ENCODE measurements around the gene RSRC1.
"Not testable (repeated sequence)": the region's sequence is repeated elsewhere in the genome, so short reads cannot be mapped to it uniquely, and the experiment has no call there.

RSRC1 gene

DNA sequence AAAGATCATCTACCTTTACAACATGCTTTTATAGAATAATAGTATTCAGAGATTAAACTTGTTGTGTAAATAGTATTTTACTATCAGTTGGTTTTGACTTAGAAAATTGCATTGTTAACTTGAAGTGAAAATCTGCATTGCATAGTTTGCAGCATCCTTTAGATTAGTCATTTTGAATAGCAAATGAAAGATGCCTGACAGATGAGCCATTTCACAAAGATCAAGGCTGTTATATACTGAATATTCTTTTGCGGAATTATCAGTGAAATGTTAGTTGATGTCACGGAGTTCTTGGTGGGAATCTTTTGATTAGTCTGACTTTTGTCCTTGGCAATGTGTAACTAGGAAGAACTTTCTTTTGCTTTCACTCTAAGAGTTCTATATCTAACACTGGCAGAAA lies 24.5 kb downstream of the RSRC1 start:
- no peak for DNase-seq

GRCh38 chr3:158140396-158140795 lies 30.5 kb downstream of the RSRC1 start:
- DNase-seq, result no peak

- DNase-seq, result no peak
Measured at GRCh38 chr3:158148218-158148617, 38.3 kb downstream of the RSRC1 start.

- no peak for DNase-seq
Measured at GRCh38 chr3:158152186-158152585, 42.3 kb downstream of the RSRC1 start.

DNA sequence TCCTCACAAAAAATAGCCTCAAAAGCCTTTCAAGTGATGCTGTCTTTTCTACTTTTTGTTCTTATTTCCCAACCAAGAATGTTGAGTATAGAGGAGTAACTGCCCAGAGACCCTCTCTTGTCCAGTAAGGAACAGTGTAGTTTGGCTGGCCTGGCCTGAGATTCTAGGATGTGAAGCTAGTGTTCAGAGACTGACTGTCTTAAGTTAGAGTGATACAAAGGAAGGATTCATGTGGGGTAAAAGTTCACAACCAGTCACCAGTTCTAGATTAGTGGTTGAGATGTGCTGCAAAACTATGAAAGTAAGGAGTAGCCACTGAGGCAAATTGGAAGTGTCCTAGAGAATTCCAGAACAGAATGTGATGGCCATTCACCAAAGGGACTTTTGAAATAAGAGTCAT lies 49.1 kb downstream of the RSRC1 start:
- no peak for DNase-seq

- no peak for DNase-seq
Measured at GRCh38 chr3:158159714-158160113, 49.8 kb downstream of the RSRC1 start.

DNA sequence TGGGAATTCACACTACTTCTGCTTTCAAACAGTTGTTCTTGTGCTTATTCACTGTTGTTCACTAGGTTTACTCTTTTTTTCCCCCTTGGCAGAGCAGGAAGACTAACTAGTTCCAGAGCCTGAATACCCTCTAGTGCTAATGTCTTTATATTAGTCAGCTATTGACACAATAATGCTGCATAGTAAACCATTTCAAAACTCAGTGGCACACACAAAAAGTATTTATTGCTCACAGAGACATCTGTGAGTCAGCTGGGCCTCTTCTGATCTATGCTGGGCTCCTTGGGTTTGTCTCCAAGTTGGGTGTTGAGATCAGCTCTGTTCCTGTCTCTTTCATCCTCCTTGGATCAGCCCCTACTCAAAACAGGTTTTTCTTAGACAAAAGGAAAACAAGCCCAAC lies 51.1 kb downstream of the RSRC1 start:
- no peak for DNase-seq

DNA sequence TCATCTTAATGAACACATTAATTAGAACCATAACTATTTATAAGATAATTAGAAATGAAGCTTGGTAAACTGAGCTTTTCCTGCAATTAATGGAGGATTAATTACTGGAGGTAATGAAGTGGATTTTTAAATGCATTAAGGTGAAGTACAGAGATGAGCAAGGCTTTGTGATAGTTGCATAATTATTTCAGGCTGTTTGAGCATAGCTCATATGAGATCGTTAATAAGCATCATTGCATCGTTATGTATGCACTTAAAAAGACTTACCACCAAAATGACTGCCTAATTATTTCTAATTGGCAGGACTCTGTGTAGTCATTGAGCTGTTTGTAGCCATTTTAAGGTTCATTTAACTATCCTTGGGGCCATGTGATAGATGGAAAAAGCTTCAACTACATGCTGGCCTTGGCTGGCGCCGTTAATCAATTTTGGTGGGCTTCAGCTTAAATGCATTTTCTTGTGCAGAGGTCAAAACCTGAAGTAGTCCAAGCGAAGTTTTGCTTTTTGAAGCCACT lies 55.3 kb downstream of the RSRC1 start:
- no peak for DNase-seq

- DNase-seq, result no peak
Measured at GRCh38 chr3:158165730-158166129, 55.8 kb downstream of the RSRC1 start.

DNA sequence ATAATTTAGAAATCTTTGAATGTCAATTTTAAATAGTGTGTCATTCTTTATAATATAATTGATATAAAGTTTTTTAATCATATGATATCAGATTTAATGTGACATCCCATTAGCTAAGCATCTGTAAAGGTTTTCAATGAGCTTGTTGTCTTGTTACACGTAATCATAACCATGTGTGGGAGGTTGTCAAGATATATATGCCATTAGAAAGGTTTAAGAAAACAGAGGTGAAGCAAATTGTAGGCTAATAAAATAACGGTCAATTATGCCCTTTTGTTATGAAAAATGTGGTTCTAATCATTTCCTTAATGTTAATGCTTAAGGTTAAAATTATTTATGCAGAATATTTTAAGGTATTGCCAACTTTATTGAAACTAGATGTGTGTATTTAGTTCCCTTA lies 56.3 kb downstream of the RSRC1 start:
- DNase-seq, result no peak

DNA sequence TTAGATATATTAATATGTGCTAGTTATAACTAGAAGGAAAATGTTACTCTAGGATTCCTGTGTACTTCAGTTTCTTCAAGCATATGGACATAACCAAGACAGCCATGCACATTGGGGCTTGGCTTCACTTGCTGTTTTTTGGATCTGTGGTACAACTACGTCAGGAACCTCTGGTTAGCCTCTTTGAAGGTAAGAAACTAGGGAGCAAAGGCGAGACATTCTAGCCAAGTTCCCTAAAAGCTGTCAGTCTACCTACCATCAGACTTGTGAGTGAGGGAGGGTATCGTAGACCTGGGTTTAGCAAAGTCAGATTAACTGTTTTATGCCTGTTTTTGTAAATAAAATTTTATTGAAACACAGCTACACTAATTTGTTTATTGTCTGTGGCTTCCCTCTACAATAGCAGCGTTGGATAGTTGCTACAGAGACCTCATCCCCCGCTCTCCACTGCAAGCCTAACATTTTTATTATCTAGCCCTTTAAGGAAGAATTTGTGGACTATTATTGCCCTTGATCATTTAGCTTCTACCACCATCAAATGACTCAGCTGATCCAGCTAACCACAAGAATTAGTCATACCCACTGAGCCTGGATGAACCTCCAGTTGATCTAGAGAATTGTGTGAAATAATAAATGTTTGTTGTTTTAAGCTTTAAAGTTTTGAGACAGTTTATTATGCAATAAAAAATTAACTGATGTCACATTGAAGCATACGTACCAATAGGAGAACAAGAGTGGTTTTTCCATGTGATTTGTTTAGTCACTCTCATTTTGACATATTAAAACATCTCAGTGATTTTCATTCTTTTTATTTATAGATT lies 58.1 kb downstream of the RSRC1 start:
- DNase-seq, result no peak

DNA sequence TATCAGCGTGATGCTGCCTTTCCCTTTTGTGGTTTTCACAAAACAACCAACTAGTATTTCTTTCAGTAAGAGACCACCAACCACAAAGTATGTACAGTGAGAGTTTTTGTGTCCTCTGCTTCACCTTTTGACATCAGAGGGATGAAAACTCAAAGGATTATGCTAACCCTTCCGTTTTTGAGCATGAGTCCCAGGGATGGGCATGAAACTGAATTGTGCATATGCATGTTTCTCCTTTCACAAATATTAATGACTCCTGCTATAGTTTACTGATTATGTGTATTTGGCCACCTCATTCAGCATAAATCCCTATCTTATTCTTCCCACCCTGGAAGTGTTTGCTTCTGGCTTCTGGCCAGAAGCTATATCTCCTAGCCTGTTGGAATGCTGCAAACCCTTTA lies 59.2 kb downstream of the RSRC1 start:
- DNase-seq, result no peak

- no peak for DNase-seq
Measured at GRCh38 chr3:158181096-158181495, 71.2 kb downstream of the RSRC1 start.

DNA sequence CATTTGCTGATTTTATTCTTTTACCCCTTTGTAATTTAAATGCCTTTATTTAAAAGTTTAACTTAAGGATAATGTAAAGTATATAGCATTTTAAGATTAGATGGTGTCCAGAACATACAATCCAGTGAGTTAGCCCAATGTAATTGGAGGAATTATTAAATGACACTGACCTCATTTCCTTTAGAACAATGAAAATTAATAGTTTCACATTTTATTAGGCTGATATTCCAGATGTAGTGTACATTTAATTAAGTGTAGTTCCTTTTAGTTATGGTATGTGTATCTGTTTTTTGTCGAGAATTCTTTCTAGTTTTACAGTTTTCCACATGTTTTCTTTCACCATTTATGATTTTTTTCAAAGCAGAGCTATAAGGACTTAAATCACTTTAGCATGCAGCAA lies 75.8 kb downstream of the RSRC1 start:
- DNase-seq, result no peak

GRCh38 chr3:158200955-158201354 lies 91.1 kb downstream of the RSRC1 start:
- no peak for DNase-seq

DNA sequence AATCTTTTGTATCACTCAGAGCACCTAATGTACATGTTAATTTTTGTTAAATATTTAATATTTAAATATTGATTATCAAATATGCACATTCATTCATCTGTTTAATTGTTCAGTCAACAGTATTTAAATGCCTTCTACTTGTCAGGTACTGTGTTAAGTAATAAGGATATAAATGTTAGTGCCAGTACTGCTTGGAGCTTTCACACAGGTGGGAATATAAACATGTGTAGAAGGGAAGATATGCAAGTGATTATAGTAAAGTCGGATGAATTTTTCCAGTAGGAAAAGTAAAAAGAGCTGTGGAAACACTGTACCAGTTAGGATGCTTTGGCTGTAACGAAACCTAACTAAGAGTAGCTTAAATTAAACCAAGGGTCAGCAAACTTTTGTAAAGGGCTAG lies 95.4 kb downstream of the RSRC1 start:
- DNase-seq, result no peak

DNA sequence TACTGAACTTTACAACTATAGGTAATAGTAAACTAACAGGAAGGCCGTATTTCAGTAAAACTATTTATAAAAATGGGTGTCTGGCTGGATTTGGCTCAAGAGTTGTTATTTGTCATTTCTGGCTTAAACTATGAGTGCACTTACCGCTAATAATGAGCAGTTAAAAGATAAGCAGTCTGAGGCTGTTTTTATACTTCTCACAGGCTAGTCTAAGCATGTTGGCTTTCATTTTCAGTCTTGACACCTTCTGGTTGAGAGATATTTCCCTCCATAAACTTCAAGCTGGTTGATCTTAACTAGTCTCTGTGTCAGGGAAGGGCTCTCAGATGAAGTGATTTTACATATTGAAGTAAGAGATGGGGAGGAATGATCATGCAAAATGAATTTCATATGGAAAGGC lies 96.1 kb downstream of the RSRC1 start:
- no peak for DNase-seq

GRCh38 chr3:158210067-158210466 lies 100.2 kb downstream of the RSRC1 start:
- DNase-seq, result no peak

GRCh38 chr3:158213461-158213860 lies 103.6 kb downstream of the RSRC1 start:
- no peak for DNase-seq

- DNase-seq, result no peak
Measured at GRCh38 chr3:158217992-158218391, 108.1 kb downstream of the RSRC1 start.

DNA sequence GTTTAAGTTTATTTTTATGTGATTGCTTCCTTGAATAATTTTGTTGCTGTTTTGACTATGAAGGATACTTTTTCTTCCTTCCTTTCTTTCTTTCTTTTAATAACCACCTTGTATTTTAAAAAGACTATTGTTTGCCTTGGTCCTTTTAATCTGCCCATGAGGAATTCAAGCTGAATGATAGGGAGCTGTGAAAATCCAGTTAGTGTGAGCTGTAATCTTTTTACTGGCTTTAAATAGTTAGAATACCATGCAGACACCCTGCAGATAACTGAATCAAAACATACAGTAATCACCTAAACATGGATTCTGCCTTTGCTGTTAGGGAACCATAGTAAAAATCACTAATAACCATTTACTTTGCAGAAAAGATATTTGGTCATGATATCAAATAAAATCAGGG lies 110.7 kb downstream of the RSRC1 start:
- DNase-seq, result no peak

GRCh38 chr3:158221426-158221825 lies 111.5 kb downstream of the RSRC1 start:
- DNase-seq, result no peak

DNA sequence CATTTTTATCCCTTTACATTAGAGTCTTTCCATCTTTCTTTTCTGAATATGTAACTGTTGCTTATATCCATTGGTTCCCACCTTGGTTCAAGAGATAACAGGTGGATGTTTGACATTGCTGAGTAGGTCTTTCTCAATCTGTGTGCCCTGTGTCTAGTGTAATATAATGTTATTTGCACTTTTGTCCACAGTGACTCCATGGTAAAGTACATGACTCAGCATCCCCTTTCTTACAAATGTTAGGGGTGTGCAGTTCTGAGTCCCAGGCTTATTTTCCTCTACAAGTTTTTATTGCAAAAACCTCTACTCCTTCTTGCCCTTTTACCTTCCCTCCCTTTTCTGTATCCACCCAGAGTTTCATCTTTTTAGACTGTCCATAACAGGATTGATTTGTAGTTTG lies 116.5 kb downstream of the RSRC1 start:
- DNase-seq, result no peak

DNA sequence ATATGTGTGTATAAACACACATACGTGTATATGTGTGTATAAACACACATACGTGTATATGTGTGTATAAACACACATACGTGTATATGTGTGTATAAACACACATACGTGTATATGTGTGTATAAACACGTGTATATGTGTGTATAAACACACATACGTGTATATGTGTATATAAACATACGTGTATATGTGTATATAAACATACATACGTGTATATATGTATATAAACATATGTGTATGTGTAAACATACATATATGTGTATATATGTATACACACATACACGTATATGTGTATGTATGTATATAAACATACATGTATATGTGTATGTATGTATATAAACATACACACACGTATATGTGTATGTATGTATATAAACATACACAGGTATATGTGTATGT lies 119.1 kb downstream of the RSRC1 start:
- not testable (repeated sequence) for DNase-seq

GRCh38 chr3:158233791-158234190 lies 123.9 kb downstream of the RSRC1 start:
- DNase-seq, result no peak
